HepG2 (cell line): ENCODE measurements around the gene NRSN2. TPM values are rescaled to one million over a fixed set of nuclear protein-coding genes. Genes with fewer than 3 reads are reported as not detected.

Source experiments
- ATF7-NPFF ChIP-seq: sonication (generic); formaldehyde crosslinking; IDR thresholded peaks from 2 replicates; pipeline ENCODE4 v1.8.1; 2023; ENCODE audit warnings: mild to moderate bottlenecking, low read depth, missing genetic modification reagents, moderate library complexity
- CEBPG ChIP-seq: IDR thresholded peaks from 2 replicates; pipeline ENCODE4 v1.6.1; 2016
- CHCHD3 ChIP-seq: sonication (generic); formaldehyde crosslinking; IDR thresholded peaks from 2 replicates; pipeline ENCODE4 v1.8.0; 2022; ENCODE audit warnings: mild to moderate bottlenecking, missing genetic modification reagents, moderate library complexity
- DMAP1 ChIP-seq: IDR thresholded peaks from 2 replicates; pipeline ENCODE4 v1.6.1; 2016
- FOXK1 ChIP-seq: sonication (generic); formaldehyde crosslinking; IDR thresholded peaks from 2 replicates; pipeline ENCODE4 v1.4.0; 2020; ENCODE audit warnings: low read depth, missing genetic modification reagents, borderline replicate concordance
- FOXO1 ChIP-seq: sonication (generic); formaldehyde crosslinking; IDR thresholded peaks from 2 replicates; pipeline ENCODE4 v1.4.0; 2020; ENCODE audit warnings: missing genetic modification reagents
- GABPA ChIP-seq, 2 experiments: IDR thresholded peaks; 2 replicates each; pipeline ENCODE4 v1.6.1; 2011 to 2016; ENCODE audit warnings: low read depth in 2 of 2, low read length in 1 of 2, missing biosample characterization in 1 of 2, missing genetic modification characterization in 1 of 2
- GMEB2 ChIP-seq: IDR thresholded peaks from 2 replicates; pipeline ENCODE4 v1.6.1; 2016; ENCODE audit warnings: missing biosample characterization, missing genetic modification reagents, low read depth
- HOXA5 ChIP-seq: sonication (generic); formaldehyde crosslinking; IDR thresholded peaks from 2 replicates; pipeline ENCODE4 v1.4.0; 2020; ENCODE audit warnings: missing genetic modification reagents
- MTF1 ChIP-seq: sonication (generic); formaldehyde crosslinking; IDR thresholded peaks from 2 replicates; pipeline ENCODE4 v1.5.0; 2020; ENCODE audit warnings: missing genetic modification reagents
- MXD4 ChIP-seq: IDR thresholded peaks from 2 replicates; pipeline ENCODE4 v1.6.1; 2016; ENCODE audit warnings: mild to moderate bottlenecking, missing biosample characterization, missing genetic modification reagents
- NKX3-1 ChIP-seq: sonication (generic); formaldehyde crosslinking; IDR thresholded peaks from 2 replicates; pipeline ENCODE4 v1.5.0; 2020; ENCODE audit warnings: missing genetic modification reagents
- NONO ChIP-seq, 2 experiments: fragments of 450-650 bp in 1 of 2; sonication (generic) in 1 of 2; formaldehyde crosslinking in 1 of 2; IDR thresholded peaks in 1 of 2; conservative IDR thresholded peaks in 1 of 2; 2 replicates each; pipeline versions ENCODE4 v1.6.1 to v1.8.0; 2017 to 2022; ENCODE audit warnings: mild to moderate bottlenecking in 1 of 2, missing genetic modification reagents in 1 of 2, moderate library complexity in 1 of 2
- PLRG1 ChIP-seq: fragments of 450-650 bp; conservative IDR thresholded peaks from 2 replicates; pipeline ENCODE4 v1.6.1; 2016
- SUZ12 ChIP-seq: fragments of 150-350 bp; IDR thresholded peaks from 2 replicates; pipeline ENCODE4 v1.6.1; 2014; ENCODE audit warnings: low read depth, low read length
- TEF ChIP-seq: sonication (generic); formaldehyde crosslinking; IDR thresholded peaks from 2 replicates; pipeline ENCODE4 v1.5.0; 2020; ENCODE audit warnings: missing genetic modification reagents
- TFDP1 ChIP-seq: IDR thresholded peaks from 2 replicates; pipeline ENCODE4 v1.6.1; 2016; ENCODE audit warnings: missing compliant biosample characterization, missing genetic modification reagents, borderline replicate concordance
- TIGD3 ChIP-seq: sonication (generic); formaldehyde crosslinking; IDR thresholded peaks from 2 replicates; pipeline ENCODE4 v1.5.1; 2020; ENCODE audit warnings: mild to moderate bottlenecking, missing genetic modification reagents, borderline replicate concordance
- ZBTB34 ChIP-seq: sonication (generic); formaldehyde crosslinking; IDR thresholded peaks from 2 replicates; pipeline ENCODE4 v1.8.0; 2022; ENCODE audit warnings: mild to moderate bottlenecking, missing genetic modification reagents
- ZNF292 ChIP-seq: sonication (generic); formaldehyde crosslinking; IDR thresholded peaks from 2 replicates; pipeline ENCODE4 v1.8.1; 2022; ENCODE audit warnings: mild to moderate bottlenecking, low read depth, missing genetic modification reagents, borderline replicate concordance
- ZNF607 ChIP-seq: sonication (generic); formaldehyde crosslinking; IDR thresholded peaks from 2 replicates; pipeline ENCODE4 v1.5.1; 2020; ENCODE audit warnings: missing genetic modification reagents, mild to moderate bottlenecking, borderline replicate concordance
- ZNF724P ChIP-seq: sonication (generic); formaldehyde crosslinking; IDR thresholded peaks from 2 replicates; pipeline ENCODE4 v1.8.0; 2022; ENCODE audit warnings: missing genetic modification reagents, borderline replicate concordance
- ZNF790 ChIP-seq: sonication (generic); formaldehyde crosslinking; IDR thresholded peaks from 2 replicates; pipeline ENCODE4 v1.8.0; 2022; ENCODE audit warnings: missing genetic modification reagents, mild to moderate bottlenecking, borderline replicate concordance
- polyA plus RNA-seq, 8 experiments: library from polyadenylated mRNA; depleted of rRNA in 3 of 8; stranded (reverse) in 7 of 8; unstranded in 1 of 8; fragments of >200 nt; fragmentation: Illumina TruSeq in 4 of 8; extraction: Trizol in 4 of 8; gene quantifications; 2 replicates each; pipeline versions ENCODE4 v1.2.1 to v1.2.3, GENCODE V29; 2011 to 2016; ENCODE audit warnings: low read depth in 4 of 8, missing spikeins in 1 of 8, mixed read lengths in 1 of 8; ENCODE audit not compliant: insufficient read depth in 1 of 8
- total RNA-seq, 5 experiments: library from RNA; depleted of rRNA; stranded (reverse); fragments of >200 nt; fragmentation: Illumina TruSeq; extraction: Trizol; gene quantifications; 2 replicates each; pipeline ENCODE4 v1.2.3, GENCODE V29; 2016; ENCODE audit warnings: low read depth in 1 of 5

NRSN2 gene
- total and polyA plus RNA-seq, 2 of the 13 experiments (the other 11 are each of a cell fraction or from before 2014, with no cell fraction given) = 32.3 to 49.4 TPM

GRCh38 chr20:309841-310644, 36.9 kb upstream of the NRSN2 start (continued):
- TF ChIP-seq CHCHD3 (CRISPR knock-in tag) (no peak), ZNF790 (no peak), HOXA5 (CRISPR knock-in tag) (no peak; the same call in none of the 2 replicates), ZNF292 (peak; percentile 48), GMEB2 (CRISPR knock-in tag) (0 out of 2 replicates have a peak, but pooled peaks have one; percentile 13), FOXO1 (CRISPR knock-in tag) (no peak; the same call in 1 of the 2 replicates), NKX3-1 (CRISPR knock-in tag) (no peak), ZBTB34 (CRISPR knock-in tag) (no peak), ZNF724P (no peak), MXD4 (CRISPR knock-in tag) (no peak), FOXK1 (CRISPR knock-in tag) (no peak; the same call in 1 of the 2 replicates), DMAP1 (CRISPR knock-in tag) (peak; percentile 64; the same call in 1 of the 2 replicates), TFDP1 (CRISPR knock-in tag) (0 out of 2 replicates have a peak, but pooled peaks have one; percentile 20), MTF1 (CRISPR knock-in tag) (no peak), CEBPG (peak; percentile 8; the same call in 1 of the 2 replicates), GABPA (IDR thresholded peaks at IDR 0.05; ENCODE audit: low read depth, low read length) (no peak), GABPA (CRISPR knock-in tag; IDR thresholded peaks at IDR 0.05; ENCODE audit: low read depth) (no peak), ZNF607 (peak; percentile 58; the same call in 1 of the 2 replicates), NONO (IDR thresholded peaks at IDR 0.05) (no peak), NONO (CRISPR knock-in tag; conservative IDR thresholded peaks at IDR 0.05) (peak; percentile 59; the same call in 1 of the 2 replicates), TIGD3 (0 out of 2 replicates have a peak, but pooled peaks have one; percentile 74), TEF (CRISPR knock-in tag) (no peak), PLRG1 (no peak), SUZ12 (no peak), ATF7-NPFF (no peak)
